ENCODE measurements around the gene ACER2. TPM values are rescaled to one million over a fixed set of nuclear protein-coding genes. Genes with fewer than 3 reads are reported as not detected.

The ACER2 gene
- total and polyA plus RNA-seq, 2 donors (not counting 1 experiment from before 2014, with no cell fraction given): 1.2 to 4.5 TPM

DNA sequence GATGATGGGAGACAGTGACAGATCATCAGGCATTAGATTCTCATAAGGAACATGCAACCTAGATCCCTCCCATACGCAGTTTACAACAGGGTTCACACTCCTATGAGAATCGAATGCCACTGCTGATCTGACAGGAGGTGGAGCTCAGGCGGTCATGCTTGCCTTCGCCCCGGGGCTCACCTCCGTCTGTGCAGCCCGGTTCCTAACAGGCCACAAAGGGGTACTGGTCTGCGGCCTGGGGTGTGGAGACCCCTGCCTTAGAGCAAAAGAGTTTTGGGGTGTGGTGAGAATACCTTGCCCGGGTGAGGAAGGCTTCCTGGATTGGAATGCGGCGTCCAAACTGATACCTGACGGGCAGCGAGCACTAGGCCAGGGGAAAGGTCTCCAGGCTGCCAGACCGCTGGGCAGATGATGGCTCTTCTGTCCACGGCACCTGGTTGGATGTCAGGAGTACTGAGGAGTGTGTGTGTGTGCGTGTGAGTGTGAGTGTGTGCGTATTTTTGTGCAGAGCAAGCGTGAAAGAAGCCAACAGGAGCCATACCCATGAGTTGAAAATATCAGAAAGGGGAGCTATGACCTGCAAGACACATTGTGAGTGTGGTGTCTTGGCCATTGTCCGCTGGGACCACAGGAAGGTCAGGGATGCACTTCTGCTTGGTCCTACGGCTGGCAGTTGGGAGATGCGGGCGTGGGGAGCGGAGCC is 55.4 kb downstream of the ACER2 start:
- Histone ChIP-seq H4K20me1 (ENCODE audit: control insufficient read depth, extremely low read depth, insufficient read depth, low read length) (no peaks in the 10 kb centered on the region), H3K4me1 (ENCODE audit: control insufficient read depth, extremely low read depth, insufficient read depth, low read length) (peaks cover 2% of the 10 kb centered on the region), H3K4me3 (replicated peaks in 1 of 4; ENCODE audit: control extremely low read depth in 1 of 4, insufficient read depth in 1 of 4, low read depth in 3 of 4, low read length in 4 of 4) (peak overlapping the region; percentile 4 to 49 (median 29)), H3K9ac (ENCODE audit: insufficient read depth, low read length) (no peak overlapping the region), H3K9me3 (ENCODE audit: control insufficient read depth, insufficient read depth, low read depth, low read length) (no peaks in the 10 kb centered on the region), H3K27me3 (ENCODE audit: control insufficient read depth, insufficient read depth, low read length) (no peaks in the 10 kb centered on the region), H3K79me2 (ENCODE audit: control insufficient read depth, insufficient read depth, low read length) (no peaks in the 10 kb centered on the region), H2AFZ (ENCODE audit: low read length) (peak overlapping the region; percentile 88), H3K36me3 (ENCODE audit: control insufficient read depth, insufficient read depth, low read length) (no peaks in the 10 kb centered on the region), H3K27ac (ENCODE audit: insufficient read depth, low read length) (no peak overlapping the region), H3K4me2 (ENCODE audit: extremely low read depth, insufficient read depth, low read length) (peak overlapping the region; percentile 90)
- TF ChIP-seq, protein P1, sequence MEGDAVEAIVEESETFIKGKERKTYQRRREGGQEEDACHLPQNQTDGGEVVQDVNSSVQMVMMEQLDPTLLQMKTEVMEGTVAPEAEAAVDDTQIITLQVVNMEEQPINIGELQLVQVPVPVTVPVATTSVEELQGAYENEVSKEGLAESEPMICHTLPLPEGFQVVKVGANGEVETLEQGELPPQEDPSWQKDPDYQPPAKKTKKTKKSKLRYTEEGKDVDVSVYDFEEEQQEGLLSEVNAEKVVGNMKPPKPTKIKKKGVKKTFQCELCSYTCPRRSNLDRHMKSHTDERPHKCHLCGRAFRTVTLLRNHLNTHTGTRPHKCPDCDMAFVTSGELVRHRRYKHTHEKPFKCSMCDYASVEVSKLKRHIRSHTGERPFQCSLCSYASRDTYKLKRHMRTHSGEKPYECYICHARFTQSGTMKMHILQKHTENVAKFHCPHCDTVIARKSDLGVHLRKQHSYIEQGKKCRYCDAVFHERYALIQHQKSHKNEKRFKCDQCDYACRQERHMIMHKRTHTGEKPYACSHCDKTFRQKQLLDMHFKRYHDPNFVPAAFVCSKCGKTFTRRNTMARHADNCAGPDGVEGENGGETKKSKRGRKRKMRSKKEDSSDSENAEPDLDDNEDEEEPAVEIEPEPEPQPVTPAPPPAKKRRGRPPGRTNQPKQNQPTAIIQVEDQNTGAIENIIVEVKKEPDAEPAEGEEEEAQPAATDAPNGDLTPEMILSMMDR (conservative IDR thresholded peaks at IDR 0.05 in 1 of 2, IDR thresholded peaks at IDR 0.05 in 1 of 2; ENCODE audit: low read depth in 1 of 2, low read length in 2 of 2): no peak
- TF ChIP-seq EZH2 (IDR thresholded peaks at IDR 0.05; ENCODE audit: low read length, missing control alignments): no peak
- DNase-seq (ENCODE audit: low read depth in 2 of 2): no peak

- Histone ChIP-seq H3K4me2 (ENCODE audit: extremely low read depth, insufficient read depth, low read length) (peak overlapping the region; percentile 90), H3K4me1 (ENCODE audit: control insufficient read depth, extremely low read depth, insufficient read depth, low read length) (peaks cover 2% of the 10 kb centered on the region), H4K20me1 (ENCODE audit: control insufficient read depth, extremely low read depth, insufficient read depth, low read length) (no peaks in the 10 kb centered on the region), H3K9me3 (ENCODE audit: control insufficient read depth, insufficient read depth, low read depth, low read length) (no peaks in the 10 kb centered on the region), H3K27me3 (ENCODE audit: control insufficient read depth, insufficient read depth, low read length) (peaks cover under 1% of the 10 kb centered on the region), H3K27ac (ENCODE audit: insufficient read depth, low read length) (no peak overlapping the region), H3K9ac (ENCODE audit: insufficient read depth, low read length) (no peak overlapping the region), H2AFZ (ENCODE audit: low read length) (peak overlapping the region; percentile 88), H3K79me2 (ENCODE audit: control insufficient read depth, insufficient read depth, low read length) (no peaks in the 10 kb centered on the region), H3K36me3 (ENCODE audit: control insufficient read depth, insufficient read depth, low read length) (no peaks in the 10 kb centered on the region), H3K4me3 (replicated peaks in 1 of 4; ENCODE audit: control extremely low read depth in 1 of 4, insufficient read depth in 1 of 4, low read depth in 3 of 4, low read length in 4 of 4) (peak overlapping the region in 3 of 4 experiments; percentile 4 to 49 (median 48))
- peak; percentile 78 to 81 for DNase-seq (ENCODE audit: low read depth in 2 of 2)
- no peak for TF ChIP-seq EZH2 (IDR thresholded peaks at IDR 0.05; ENCODE audit: low read length, missing control alignments)
- TF ChIP-seq, protein P1 (conservative IDR thresholded peaks at IDR 0.05 in 1 of 2, IDR thresholded peaks at IDR 0.05 in 1 of 2; ENCODE audit: low read depth in 1 of 2, low read length in 2 of 2): peak; percentile 44 to 65
Observed at GRCh38 chr9:19464764-19465585, 56.2 kb downstream of the ACER2 start.

- no peaks in the 10 kb centered on the region for H4K20me1 ChIP-seq (ENCODE audit: control insufficient read depth, extremely low read depth, insufficient read depth, low read length)
- H3K79me2 ChIP-seq (ENCODE audit: control insufficient read depth, insufficient read depth, low read length): no peaks in the 10 kb centered on the region
- no peak overlapping the region for H3K9ac ChIP-seq (ENCODE audit: insufficient read depth, low read length)
- DNase-seq (ENCODE audit: low read depth in 2 of 2): no peak
- no peak for TF ChIP-seq EZH2 (IDR thresholded peaks at IDR 0.05; ENCODE audit: low read length, missing control alignments)
- TF ChIP-seq, protein P1 (conservative IDR thresholded peaks at IDR 0.05 in 1 of 2, IDR thresholded peaks at IDR 0.05 in 1 of 2; ENCODE audit: low read depth in 1 of 2, low read length in 2 of 2): no peak
- peaks cover 2% of the 10 kb centered on the region for H3K4me1 ChIP-seq (ENCODE audit: control insufficient read depth, extremely low read depth, insufficient read depth, low read length)
- H3K4me3 ChIP-seq (replicated peaks in 1 of 4; ENCODE audit: control extremely low read depth in 1 of 4, insufficient read depth in 1 of 4, low read depth in 3 of 4, low read length in 4 of 4): no peak overlapping the region
- no peak overlapping the region for H3K4me2 ChIP-seq (ENCODE audit: extremely low read depth, insufficient read depth, low read length)
- H2AFZ ChIP-seq (ENCODE audit: low read length): no peak overlapping the region
- no peaks in the 10 kb centered on the region for H3K9me3 ChIP-seq (ENCODE audit: control insufficient read depth, insufficient read depth, low read depth, low read length)
- H3K36me3 ChIP-seq (ENCODE audit: control insufficient read depth, insufficient read depth, low read length): no peaks in the 10 kb centered on the region
- H3K27me3 ChIP-seq (ENCODE audit: control insufficient read depth, insufficient read depth, low read length): peaks cover 5% of the 10 kb centered on the region
- H3K27ac ChIP-seq (ENCODE audit: insufficient read depth, low read length): no peak overlapping the region
Observed at GRCh38 chr9:19465586-19466279, 56.9 kb downstream of the ACER2 start.

Measured in fibroblast of lung (primary cell).